Measurements from ENCODE around the gene IMPDH2. TPM values are rescaled to one million over a fixed set of nuclear protein-coding genes. Genes with fewer than 3 reads are reported as not detected.
"Not testable (repeated sequence)": the region's sequence is repeated elsewhere in the genome, so short reads cannot be mapped to it uniquely, and the experiment has no call there.

The IMPDH2 gene
- total and polyA plus RNA-seq, 4 experiments from 2014 or later: 82.9 to 89.6 (median 87.5) TPM

DNA sequence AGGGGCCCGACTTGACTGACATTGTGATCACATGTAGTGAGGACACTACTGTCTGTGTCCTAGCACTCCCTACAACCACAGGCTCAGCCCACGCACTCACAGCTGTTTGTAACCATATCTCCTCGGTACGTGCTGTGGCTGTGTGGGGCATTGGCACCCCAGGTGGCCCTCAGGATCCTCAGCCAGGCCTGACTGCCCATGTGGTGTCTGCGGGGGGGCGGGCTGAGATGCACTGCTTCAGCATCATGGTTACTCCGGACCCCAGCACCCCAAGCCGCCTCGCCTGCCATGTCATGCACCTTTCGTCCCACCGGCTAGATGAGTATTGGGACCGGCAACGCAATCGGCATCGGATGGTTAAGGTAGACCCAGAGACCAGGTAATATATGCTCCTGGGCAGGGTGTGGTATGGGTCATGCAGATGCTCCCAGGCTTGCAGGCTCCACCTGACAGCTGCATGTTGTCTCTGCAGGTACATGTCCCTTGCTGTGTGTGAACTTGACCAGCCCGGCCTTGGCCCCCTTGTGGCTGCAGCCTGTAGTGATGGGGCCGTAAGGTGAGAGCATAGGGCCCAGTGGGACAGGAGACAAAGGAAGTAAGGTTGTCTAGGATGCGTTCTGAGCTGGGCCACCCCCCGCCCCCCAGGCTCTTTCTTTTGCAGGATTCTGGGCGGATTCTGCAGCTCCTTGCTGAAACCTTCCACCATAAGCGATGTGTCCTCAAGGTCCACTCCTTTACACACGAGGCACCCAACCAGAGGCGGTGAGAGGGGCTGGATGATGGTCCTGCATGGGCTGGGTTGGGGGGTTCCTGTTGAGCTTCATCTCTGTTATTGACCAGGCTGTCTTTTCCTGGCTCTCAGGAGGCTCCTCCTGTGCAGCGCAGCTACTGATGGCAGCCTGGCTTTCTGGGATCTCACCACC lies 15.2 kb downstream of the IMPDH2 start:
- no peak overlapping the region for H3K4me3 ChIP-seq (ENCODE audit: low read length in 2 of 2)
- no peak overlapping the region for H3K27ac ChIP-seq (ENCODE audit: low read depth, low read length)
- Mint-ChIP-seq H3K36me3 (peaks cover 0 to 51% of the 10 kb centered on the region in 2 donors), H3K4me1 (peaks cover 11 to 33% (median 20%) of the 10 kb centered on the region in 4 donors), H3K27ac (peak overlapping the region in 2 of 7 donors; percentile 38 to 48), H3K27me3 (no peaks in the 10 kb centered on the region), H3K9me3 (peaks cover 0 to 1% (median 0%) of the 10 kb centered on the region in 8 donors), H3K4me3 (peak overlapping the region in 1 of 8 donors; percentile 15)
- H3K36me3 ChIP-seq (ENCODE audit: insufficient read depth, low read length): peaks cover 50% of the 10 kb centered on the region
- no peaks in the 10 kb centered on the region for H3K27me3 ChIP-seq (ENCODE audit: insufficient read depth, low read length)
- ChIA-PET CTCF (ENCODE audit: partially characterized antibody) (interaction anchor here (0.6 to 15.4 kb wide), 5 partner anchors 7 to 821 kb away, joined by 3 to 216 read pairs (median 6); partner anchors contain the start of genes DALRD3, NDUFAF3, P4HTM and SLC25A20), POLR2A (ENCODE audit: partially characterized antibody) (interaction anchor here (17.3 to 22.1 kb wide), 3 partner anchors 3 to 23 kb away, joined by 377 to 629 read pairs (median 629); partner anchors contain the start of genes DALRD3, IMPDH2, NDUFAF3 and P4HTM)
- peaks cover 18% of the 10 kb centered on the region for H3K4me1 ChIP-seq (ENCODE audit: insufficient read depth, low read length)
- no peaks in the 10 kb centered on the region for H3K9me3 ChIP-seq (ENCODE audit: control insufficient read depth in 1 of 2, low read length in 2 of 2)
- DNase-seq: peak; percentile 39 to 59 (median 47)
- intact Hi-C loops (cut with micrococcal nuclease): loop anchor here (1.0 kb wide), 1 partner anchor 27 kb away; no protein-coding TSS in a partner anchor

DNA sequence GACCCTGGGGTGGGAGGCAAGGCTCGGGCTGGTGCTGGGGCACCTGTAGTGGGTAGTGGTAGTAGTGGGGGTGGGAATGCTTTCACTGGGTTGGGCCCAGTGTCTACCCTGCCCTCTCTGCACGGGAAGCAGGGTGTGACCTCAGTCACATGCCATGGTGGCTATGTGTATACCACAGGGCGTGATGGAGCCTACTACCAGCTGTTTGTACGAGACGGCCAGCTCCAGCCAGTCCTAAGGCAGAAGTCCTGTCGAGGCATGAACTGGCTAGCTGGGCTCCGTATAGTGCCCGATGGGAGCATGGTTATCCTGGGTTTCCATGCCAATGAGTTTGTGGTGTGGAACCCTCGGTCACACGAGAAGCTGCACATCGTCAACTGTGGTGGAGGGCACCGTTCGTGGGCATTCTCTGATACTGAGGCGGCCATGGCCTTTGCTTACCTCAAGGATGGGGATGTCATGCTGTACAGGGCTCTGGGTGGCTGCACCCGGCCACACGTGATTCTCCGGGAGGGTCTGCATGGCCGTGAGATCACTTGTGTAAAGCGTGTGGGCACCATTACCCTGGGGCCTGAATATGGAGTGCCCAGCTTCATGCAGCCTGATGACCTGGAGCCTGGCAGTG lies 16.0 kb downstream of the IMPDH2 start:
- POLR2A ChIA-PET (ENCODE audit: partially characterized antibody): interaction anchor here (17.3 to 22.1 kb wide), 3 partner anchors 2 to 22 kb away, joined by 377 to 629 read pairs (median 629); partner anchors contain the start of genes DALRD3, IMPDH2, NDUFAF3 and P4HTM
- CTCF ChIA-PET (ENCODE audit: partially characterized antibody): interaction anchor here (1.4 to 15.4 kb wide), 5 partner anchors 7 to 40 kb away, joined by 3 to 216 read pairs (median 6); partner anchors contain the start of genes DALRD3, IMPDH2, NDUFAF3 and P4HTM
- Histone ChIP-seq H3K9me3 (ENCODE audit: control insufficient read depth in 1 of 2, low read length in 2 of 2) (no peaks in the 10 kb centered on the region), H3K4me3 (ENCODE audit: low read length in 2 of 2) (no peak overlapping the region), H3K36me3 (ENCODE audit: insufficient read depth, low read length) (peaks cover 50% of the 10 kb centered on the region), H3K27me3 (ENCODE audit: insufficient read depth, low read length) (no peaks in the 10 kb centered on the region), H3K4me1 (ENCODE audit: insufficient read depth, low read length) (peaks cover 21% of the 10 kb centered on the region), H3K27ac (ENCODE audit: low read depth, low read length) (no peak overlapping the region)
- Mint-ChIP-seq H3K36me3 (peaks cover 0 to 51% of the 10 kb centered on the region in 2 donors), H3K4me1 (peaks cover 11 to 31% (median 20%) of the 10 kb centered on the region in 4 donors), H3K4me3 (no peak overlapping the region), H3K9me3 (peaks cover 0 to 1% (median 0%) of the 10 kb centered on the region in 8 donors), H3K27me3 (no peaks in the 10 kb centered on the region), H3K27ac (no peak overlapping the region)
- intact Hi-C loops (cut with micrococcal nuclease): no loop called here
- peak in 1 of 5 donors; percentile 15 for DNase-seq

DNA sequence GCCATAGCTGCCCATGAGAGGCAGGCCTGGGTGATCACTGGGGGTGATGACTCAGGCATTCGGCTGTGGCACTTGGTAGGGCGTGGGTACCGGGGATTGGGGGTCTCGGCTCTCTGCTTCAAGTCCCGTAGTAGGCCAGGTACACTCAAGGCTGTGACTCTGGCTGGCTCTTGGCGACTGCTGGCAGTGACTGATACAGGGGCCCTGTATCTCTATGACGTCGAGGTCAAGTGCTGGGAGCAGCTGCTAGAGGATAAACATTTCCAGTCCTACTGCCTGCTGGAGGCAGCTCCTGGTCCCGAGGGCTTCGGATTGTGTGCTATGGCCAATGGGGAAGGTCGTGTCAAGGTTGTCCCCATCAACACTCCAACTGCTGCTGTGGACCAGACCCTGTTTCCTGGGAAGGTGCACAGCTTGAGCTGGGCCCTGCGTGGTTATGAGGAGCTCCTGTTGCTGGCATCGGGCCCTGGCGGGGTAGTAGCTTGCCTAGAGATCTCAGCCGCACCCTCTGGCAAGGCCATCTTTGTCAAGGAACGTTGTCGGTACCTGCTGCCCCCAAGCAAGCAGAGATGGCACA lies 16.7 kb downstream of the IMPDH2 start:
- DNase-seq: peak in 1 of 5 donors; percentile 7
- peaks cover 23% of the 10 kb centered on the region for H3K4me1 ChIP-seq (ENCODE audit: insufficient read depth, low read length)
- Mint-ChIP-seq H3K4me3 (no peak overlapping the region), H3K36me3 (peaks cover 0 to 56% of the 10 kb centered on the region in 2 donors), H3K9me3 (no peaks in the 10 kb centered on the region), H3K27me3 (no peaks in the 10 kb centered on the region), H3K27ac (no peak overlapping the region), H3K4me1 (peaks cover 15 to 34% (median 22%) of the 10 kb centered on the region in 4 donors)
- peaks cover 50% of the 10 kb centered on the region for H3K36me3 ChIP-seq (ENCODE audit: insufficient read depth, low read length)
- H3K27me3 ChIP-seq (ENCODE audit: insufficient read depth, low read length): no peaks in the 10 kb centered on the region
- no peak overlapping the region for H3K4me3 ChIP-seq (ENCODE audit: low read length in 2 of 2)
- CTCF ChIA-PET (ENCODE audit: partially characterized antibody): interaction anchor here (1.4 to 15.4 kb wide), 5 partner anchors 8 to 40 kb away, joined by 3 to 216 read pairs (median 4); partner anchors contain the start of genes DALRD3, IMPDH2, NDUFAF3 and P4HTM
- no peaks in the 10 kb centered on the region for H3K9me3 ChIP-seq (ENCODE audit: control insufficient read depth in 1 of 2, low read length in 2 of 2)
- intact Hi-C loops (cut with micrococcal nuclease): no loop called here
- POLR2A ChIA-PET (ENCODE audit: partially characterized antibody): interaction anchor here (0.9 to 22.1 kb wide), 5 partner anchors 2 to 707 kb away, joined by 3 to 629 read pairs (median 377); partner anchors contain the start of genes AMIGO3, DALRD3, IMPDH2 and NDUFAF3
- H3K27ac ChIP-seq (ENCODE audit: low read depth, low read length): no peak overlapping the region

DNA sequence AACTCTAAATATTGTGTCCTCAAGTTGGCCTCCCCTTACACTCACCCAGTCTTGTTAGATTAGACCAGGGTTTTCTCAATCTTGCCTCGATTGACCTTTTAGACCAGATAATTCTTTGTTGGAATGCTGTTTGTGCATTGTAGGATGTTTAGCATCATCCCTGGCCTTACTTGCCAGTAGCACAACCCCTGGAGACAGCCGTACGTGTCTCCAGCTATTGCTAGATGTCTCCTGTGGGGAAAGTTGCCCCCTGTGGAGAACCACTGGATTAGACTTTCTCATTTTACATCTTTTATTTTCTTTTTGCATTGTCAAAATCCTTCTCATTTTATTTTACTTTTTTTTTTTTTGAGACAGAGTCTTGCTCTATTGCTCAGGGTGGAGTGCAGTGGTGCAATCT lies 19.8 kb downstream of the IMPDH2 start:
- H3K4me1 Mint-ChIP-seq: peaks cover 15 to 37% (median 24%) of the 10 kb centered on the region in 4 donors
- Histone ChIP-seq H3K36me3 (ENCODE audit: insufficient read depth, low read length) (peaks cover 31% of the 10 kb centered on the region), H3K27me3 (ENCODE audit: insufficient read depth, low read length) (no peaks in the 10 kb centered on the region), H3K4me3 (ENCODE audit: low read length in 2 of 2) (no peak overlapping the region), H3K9me3 (ENCODE audit: control insufficient read depth in 1 of 2, low read length in 2 of 2) (no peaks in the 10 kb centered on the region), H3K27ac (ENCODE audit: low read depth, low read length) (no peak overlapping the region), H3K4me1 (ENCODE audit: insufficient read depth, low read length) (peaks cover 20% of the 10 kb centered on the region)
- peaks cover 0 to 2% (median 0%) of the 10 kb centered on the region in 8 donors for H3K9me3 Mint-ChIP-seq
- peak overlapping the region in 5 of 8 donors; percentile 36 to 72 (median 58) for H3K4me3 Mint-ChIP-seq
- no peaks in the 10 kb centered on the region for H3K27me3 Mint-ChIP-seq
- peak overlapping the region in 3 of 7 donors; percentile 59 to 99 (median 96) for H3K27ac Mint-ChIP-seq
- intact Hi-C loops (cut with micrococcal nuclease): loop anchor here (5.0 kb wide), 1 partner anchor 322 kb away; the partner anchor contains the start of gene NCKIPSD
- CTCF ChIA-PET (ENCODE audit: partially characterized antibody): interaction anchor here (6.4 to 10.3 kb wide), 2 partner anchors 11 to 21 kb away, joined by 136 to 173 read pairs; partner anchors contain the start of genes DALRD3, NDUFAF3 and P4HTM
- H3K36me3 Mint-ChIP-seq: peaks cover 0 to 41% of the 10 kb centered on the region in 2 donors
- DNase-seq: no peak
- POLR2A ChIA-PET (ENCODE audit: partially characterized antibody): interaction anchor here (6.1 to 22.1 kb wide), 2 partner anchors 12 to 18 kb away, joined by 191 to 629 read pairs; partner anchors contain the start of genes DALRD3, IMPDH2, NDUFAF3 and P4HTM

DNA sequence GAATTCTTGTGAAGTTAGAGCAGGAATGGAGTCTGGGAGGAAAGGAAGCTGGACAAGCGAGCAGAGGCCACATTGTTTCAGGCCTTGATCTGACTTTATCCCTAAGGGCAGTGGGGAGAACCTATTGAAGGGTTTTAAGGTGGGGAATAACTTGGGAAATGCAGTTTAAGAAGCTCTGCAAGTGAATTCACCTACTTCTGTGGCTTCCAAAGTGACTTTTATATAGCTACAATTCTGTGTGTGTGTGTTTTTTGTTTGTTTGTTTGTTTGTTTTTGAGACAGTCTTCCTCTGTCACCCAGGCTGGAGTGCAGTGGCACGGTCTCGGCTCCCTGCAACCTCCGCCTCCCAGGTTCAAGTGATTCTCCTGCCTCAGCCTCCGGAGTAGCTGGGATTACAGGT lies 20.6 kb downstream of the IMPDH2 start:
- Mint-ChIP-seq H3K4me3 (peak overlapping the region; percentile 93 to 99 (median 98)), H3K27ac (peak overlapping the region; percentile 95 to 100 (median 99)), H3K4me1 (peaks cover 15 to 37% (median 24%) of the 10 kb centered on the region in 4 donors), H3K36me3 (peaks cover 0 to 34% of the 10 kb centered on the region in 2 donors)
- ChIA-PET POLR2A (ENCODE audit: partially characterized antibody) (interaction anchor here (1.7 to 22.1 kb wide), 5 partner anchors 13 to 97 kb away, joined by 3 to 629 read pairs (median 69); partner anchors contain the start of genes DALRD3, IMPDH2, NDUFAF3 and P4HTM), CTCF (ENCODE audit: partially characterized antibody) (interaction anchor here (6.4 to 10.3 kb wide), 2 partner anchors 12 to 21 kb away, joined by 136 to 173 read pairs; partner anchors contain the start of genes DALRD3, NDUFAF3 and P4HTM)
- Histone ChIP-seq H3K4me1 (ENCODE audit: insufficient read depth, low read length) (peaks cover 20% of the 10 kb centered on the region), H3K27ac (ENCODE audit: low read depth, low read length) (peak overlapping the region; percentile 87), H3K36me3 (ENCODE audit: insufficient read depth, low read length) (peaks cover 24% of the 10 kb centered on the region)
- DNase-seq; H3K27me3 ChIP-seq (ENCODE audit: insufficient read depth, low read length); H3K27me3 Mint-ChIP-seq; H3K4me3 ChIP-seq (ENCODE audit: low read length in 2 of 2); H3K9me3 Mint-ChIP-seq; H3K9me3 ChIP-seq (ENCODE audit: control insufficient read depth in 1 of 2, low read length in 2 of 2): not testable (repeated sequence)
- intact Hi-C loops (cut with micrococcal nuclease): loop anchor here (5.0 kb wide), 1 partner anchor 321 kb away; the partner anchor contains the start of gene NCKIPSD
